Measurements from ENCODE around the gene CSTF2. TPM values are rescaled to one million over a fixed set of nuclear protein-coding genes. Genes with fewer than 3 reads are reported as not detected.

Gene CSTF2
- total RNA-seq, 1 experiment from 2014 or later, result 40.9 TPM

GRCh38 chrX:100852810-100853209 is 32.6 kb downstream of the CSTF2 start:
- Histone ChIP-seq H3K27ac (ENCODE audit: low read length) (no peak overlapping the region), H3K4me3 (ENCODE audit: low read depth in 2 of 2, low read length in 2 of 2) (no peak overlapping the region), H3K27me3 (ENCODE audit: control insufficient read depth, insufficient read depth, low read length) (no peaks in the 10 kb centered on the region), H3K9me3 (ENCODE audit: control insufficient read depth, insufficient read depth, low read depth, low read length) (no peaks in the 10 kb centered on the region), H3K36me3 (ENCODE audit: control insufficient read depth, insufficient read depth, low read length) (no peaks in the 10 kb centered on the region), H3K4me1 (ENCODE audit: control insufficient read depth, insufficient read depth, low read length) (no peaks in the 10 kb centered on the region)
- DNase-seq (ENCODE audit: low read depth, low spot score), result no peak
- in situ Hi-C loops (cut with HindIII; ENCODE audit: low pct_unique_long_range_greater_than_20kb, low sequenced_read_pairs) (no loop called here), intact Hi-C loops (cut with micrococcal nuclease; ENCODE audit: unreplicated experiment) (no loop called here)
- TF ChIP-seq CTCF (IDR thresholded peaks at IDR 0.05) (no peak), POLR2AphosphoS5 (IDR thresholded peaks at IDR 0.05; ENCODE audit: low read depth, low read length) (no peak), SIN3A (IDR thresholded peaks at IDR 0.05; ENCODE audit: borderline replicate concordance, insufficient read depth, low read depth, low read length) (no peak), REST (IDR thresholded peaks at IDR 0.05; ENCODE audit: insufficient read depth in 1 of 2, low read depth in 2 of 2, low read length in 1 of 2) (no peak), TCF7L2 (IDR thresholded peaks at IDR 0.05; ENCODE audit: low read depth, low read length) (no peak)
- CTCF ChIA-PET, result no interaction called here
- no peak for ATAC-seq
- POLR2A ChIA-PET, result no interaction called here
- BruUV-seq (replicated peaks), result no TSS peak

GRCh38 chrX:100863326-100863864 is 43.2 kb downstream of the CSTF2 start:
- Histone ChIP-seq H3K4me1 (ENCODE audit: control insufficient read depth, insufficient read depth, low read length) (no peaks in the 10 kb centered on the region), H3K36me3 (ENCODE audit: control insufficient read depth, insufficient read depth, low read length) (no peaks in the 10 kb centered on the region), H3K9me3 (ENCODE audit: control insufficient read depth, insufficient read depth, low read depth, low read length) (no peaks in the 10 kb centered on the region), H3K27ac (ENCODE audit: low read length) (no peak overlapping the region), H3K27me3 (ENCODE audit: control insufficient read depth, insufficient read depth, low read length) (peaks cover 8% of the 10 kb centered on the region; the same call in 1 of the 2 replicates), H3K4me3 (ENCODE audit: low read depth in 2 of 2, low read length in 2 of 2) (no peak overlapping the region)
- CTCF ChIA-PET, result no interaction called here
- intact Hi-C loops (cut with micrococcal nuclease; ENCODE audit: unreplicated experiment), result no loop called here
- no peak for ATAC-seq
- DNase-seq (ENCODE audit: low read depth, low spot score), result no peak
- TF ChIP-seq REST (IDR thresholded peaks at IDR 0.05; ENCODE audit: insufficient read depth in 1 of 2, low read depth in 2 of 2, low read length in 1 of 2) (no peak), SIN3A (IDR thresholded peaks at IDR 0.05; ENCODE audit: borderline replicate concordance, insufficient read depth, low read depth, low read length) (no peak)
- in situ Hi-C loops (cut with HindIII; ENCODE audit: low pct_unique_long_range_greater_than_20kb, low sequenced_read_pairs), result no loop called here
- BruUV-seq (replicated peaks), result no TSS peak
- POLR2A ChIA-PET, result no interaction called here
